Hematopoietic multipotent progenitor cell (in vitro differentiated cells): ENCODE measurements around the gene ELOVL1. TPM values are rescaled to one million over a fixed set of nuclear protein-coding genes. Genes with fewer than 3 reads are reported as not detected.

ENCODE experiments used
- DNase-seq, 3 donors: peaks; one replicate each; pipeline ENCODE4 v3.0.0-alpha.2; 2011 to 2015; ENCODE audit warnings: low read depth in 2 of 3, low spot score in 2 of 3
- total RNA-seq: library from RNA; depleted of rRNA; stranded (reverse); fragments of >200 nt; gene quantifications from one replicate; pipeline ENCODE4 v1.2.3, GENCODE V29; 2012

Gene ELOVL1
- total RNA-seq, 1 donor, result 75.7 TPM

DNA sequence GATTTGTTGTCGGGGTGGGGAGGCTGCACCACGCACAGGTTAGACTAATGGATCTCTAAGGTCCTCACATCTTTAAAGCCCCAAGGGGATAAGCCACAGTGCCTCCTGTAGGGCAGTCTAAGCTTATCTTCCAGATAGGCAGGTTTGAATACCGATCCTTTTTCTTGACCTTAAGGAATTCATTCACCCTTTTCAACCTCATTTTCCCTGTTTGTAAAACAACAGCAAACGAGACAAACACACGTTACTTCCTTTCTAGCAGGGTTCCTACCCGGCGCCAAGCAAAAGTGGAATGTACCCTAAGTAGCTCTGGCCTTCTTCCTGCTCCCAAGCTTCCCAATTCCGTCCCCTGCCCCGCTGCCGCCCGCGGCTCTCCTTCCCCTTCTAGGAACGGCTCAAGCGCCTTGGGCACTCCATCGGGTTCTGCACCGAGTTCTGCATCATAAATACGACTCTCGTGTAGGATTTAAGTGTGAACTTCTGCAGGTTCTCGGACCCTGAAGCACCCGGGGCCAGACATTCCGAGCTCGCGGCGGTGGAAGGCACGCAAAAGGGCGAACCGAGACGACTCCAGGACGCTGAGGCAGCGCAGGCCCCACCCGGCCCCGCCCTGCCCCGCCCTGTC lies 9.6 kb downstream of the ELOVL1 start:
- peak in 1 of 3 donors; percentile 69 for DNase-seq

DNA sequence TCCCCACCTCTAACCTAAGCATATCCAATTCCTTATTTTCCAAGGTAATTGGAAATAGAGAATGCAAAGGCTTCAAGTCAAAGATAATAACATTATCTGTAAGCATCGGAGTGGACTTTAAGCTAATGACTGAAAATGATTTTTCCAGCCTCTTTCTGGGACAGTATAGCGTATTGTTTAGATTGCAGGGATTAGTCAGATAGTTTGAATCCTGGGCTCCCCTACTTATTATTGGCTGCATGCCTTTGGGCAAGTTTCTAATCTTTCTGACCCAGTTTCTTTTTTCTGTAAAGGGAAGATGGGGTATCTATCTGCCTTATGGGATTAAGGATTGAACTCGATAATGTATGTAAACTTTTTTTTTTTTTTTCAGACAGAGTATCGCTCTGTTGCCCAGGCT lies 10.6 kb downstream of the ELOVL1 start:
- no peak for DNase-seq

DNA sequence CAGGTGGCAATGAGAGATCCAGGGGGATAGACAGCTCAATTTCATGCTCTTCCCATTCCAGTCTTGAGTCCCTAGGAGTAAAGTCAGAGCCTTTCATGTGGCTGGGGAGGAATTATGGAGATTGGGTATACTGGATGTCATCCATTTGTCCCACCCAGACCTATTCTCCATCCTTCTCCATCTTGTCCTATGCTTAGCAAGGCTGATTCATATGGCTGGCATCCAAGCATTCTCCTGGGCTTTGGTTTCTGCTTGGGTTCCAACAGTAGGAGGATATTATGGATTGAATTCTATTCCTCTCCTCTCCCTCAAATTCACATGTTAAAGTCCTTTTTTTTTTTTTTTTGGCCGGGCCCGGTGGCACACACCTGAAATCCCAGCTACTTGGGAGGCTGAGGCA lies 12.9 kb downstream of the ELOVL1 start:
- DNase-seq, result no peak

DNA sequence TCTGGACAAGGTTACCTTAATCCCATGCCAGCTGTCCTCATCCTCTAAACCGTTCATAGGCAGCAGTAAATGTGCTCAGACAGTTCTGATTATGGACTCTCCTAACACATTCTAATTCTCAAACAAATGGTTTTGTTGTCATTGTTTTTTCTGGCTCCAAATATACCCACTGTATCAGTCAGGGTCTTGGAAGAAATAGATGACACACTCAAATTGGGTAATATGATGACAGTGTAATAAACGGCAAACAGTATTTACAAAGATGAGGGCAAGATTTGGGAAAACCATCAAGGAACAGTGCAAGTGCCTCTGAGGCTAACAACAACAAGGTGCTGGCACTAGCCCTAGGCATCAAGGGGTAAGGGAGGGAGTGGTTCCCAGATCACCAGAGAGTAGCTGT lies 13.3 kb downstream of the ELOVL1 start:
- DNase-seq, result no peak

DNA sequence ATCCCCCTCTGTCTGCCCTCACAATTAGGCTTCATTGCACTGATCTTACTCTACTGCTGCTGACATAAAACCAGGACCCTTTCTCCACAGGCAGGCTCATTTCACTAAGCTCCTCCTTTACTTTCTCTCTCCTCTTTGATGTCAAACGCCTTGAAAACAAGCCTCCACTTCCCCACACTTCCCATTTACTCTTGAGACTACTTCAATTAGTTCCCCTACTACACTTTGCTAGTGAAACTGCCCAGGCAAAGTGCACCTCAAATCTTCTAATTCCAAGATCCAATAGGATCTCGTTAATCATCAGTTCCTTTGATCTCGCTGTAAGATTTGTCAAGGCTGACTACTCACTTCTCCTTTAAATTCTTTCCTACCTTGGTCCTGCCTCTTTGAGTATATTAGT lies 14.9 kb downstream of the ELOVL1 start:
- no peak for DNase-seq

DNA sequence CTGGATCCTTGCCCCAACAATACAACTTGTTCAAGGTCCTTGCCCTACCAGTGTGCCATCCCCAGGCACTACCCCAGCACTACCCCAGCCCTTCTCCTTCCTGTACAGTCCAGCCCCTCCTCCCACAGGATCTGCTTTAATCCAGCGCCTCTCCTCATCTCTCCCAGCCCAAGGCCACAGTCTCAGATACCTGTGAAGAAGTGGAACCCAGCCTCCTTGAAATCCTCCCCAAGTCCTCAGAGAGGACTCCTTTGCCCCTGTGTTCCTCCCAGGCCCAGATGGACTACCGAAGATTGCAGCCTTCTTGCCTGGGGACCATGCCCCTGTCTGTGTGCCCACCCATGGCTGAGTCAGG lies 15.5 kb downstream of the ELOVL1 start:
- DNase-seq, result no peak

DNA sequence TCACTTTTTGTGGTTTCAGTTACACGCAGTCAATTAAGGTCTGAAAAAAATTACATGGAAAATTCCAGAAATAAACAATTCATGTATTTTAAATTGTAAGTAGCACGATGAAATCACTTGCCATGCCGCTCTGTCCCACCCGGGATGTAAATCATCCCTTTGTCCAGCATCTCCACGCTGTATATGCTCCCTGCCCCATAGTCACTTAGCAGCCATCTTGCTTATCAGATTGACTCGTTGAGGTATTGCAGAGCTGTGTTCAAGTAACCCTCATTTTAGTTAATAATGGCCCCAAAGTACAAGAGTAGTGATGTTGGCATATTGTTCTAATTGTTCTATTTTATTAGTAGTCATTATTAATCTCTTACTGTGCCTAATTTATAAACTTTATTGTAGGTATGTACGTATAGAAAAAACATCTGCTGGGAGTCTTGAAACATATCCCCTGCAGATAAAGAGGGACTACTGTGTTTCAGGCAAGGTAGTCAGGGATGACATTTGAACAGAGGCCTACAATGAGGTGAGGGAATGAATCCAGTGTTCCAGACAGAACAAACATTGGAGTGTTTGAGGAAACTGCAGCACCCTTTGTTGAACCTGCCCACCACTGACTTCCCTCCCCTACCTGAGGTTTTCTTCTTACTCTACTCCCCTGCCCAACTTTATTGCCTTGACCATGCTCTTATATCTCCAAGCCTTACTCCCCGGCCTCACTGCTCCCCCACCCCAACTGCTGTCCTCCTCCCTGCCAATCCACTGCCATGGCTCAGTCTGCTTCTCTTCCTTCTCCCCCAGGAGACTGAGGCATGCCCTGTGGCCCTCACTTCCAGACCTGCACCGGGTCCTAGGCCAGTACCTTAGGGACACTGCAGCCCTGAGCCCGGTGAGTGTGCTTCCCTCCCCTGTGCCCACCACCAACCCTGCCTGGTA lies 16.1 kb downstream of the ELOVL1 start:
- DNase-seq, result no peak

DNA sequence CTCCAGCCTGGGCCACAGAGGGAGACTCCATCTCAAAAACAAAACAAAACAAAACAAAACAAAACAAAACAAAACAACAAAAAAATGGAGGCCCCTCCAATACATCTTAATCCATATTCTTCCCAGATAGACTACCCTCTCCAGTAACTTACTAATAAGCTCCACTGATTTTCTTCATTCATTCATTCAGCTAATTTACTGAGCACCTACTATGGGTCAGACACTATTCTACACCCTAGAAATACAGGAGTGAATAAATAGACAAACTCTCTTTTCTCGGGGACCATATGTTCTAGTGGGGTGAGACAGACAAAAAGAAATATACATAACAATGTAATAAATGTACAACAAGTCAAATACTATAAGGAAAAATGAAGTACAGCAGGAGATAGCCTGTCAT lies 16.8 kb downstream of the ELOVL1 start:
- DNase-seq, result no peak

DNA sequence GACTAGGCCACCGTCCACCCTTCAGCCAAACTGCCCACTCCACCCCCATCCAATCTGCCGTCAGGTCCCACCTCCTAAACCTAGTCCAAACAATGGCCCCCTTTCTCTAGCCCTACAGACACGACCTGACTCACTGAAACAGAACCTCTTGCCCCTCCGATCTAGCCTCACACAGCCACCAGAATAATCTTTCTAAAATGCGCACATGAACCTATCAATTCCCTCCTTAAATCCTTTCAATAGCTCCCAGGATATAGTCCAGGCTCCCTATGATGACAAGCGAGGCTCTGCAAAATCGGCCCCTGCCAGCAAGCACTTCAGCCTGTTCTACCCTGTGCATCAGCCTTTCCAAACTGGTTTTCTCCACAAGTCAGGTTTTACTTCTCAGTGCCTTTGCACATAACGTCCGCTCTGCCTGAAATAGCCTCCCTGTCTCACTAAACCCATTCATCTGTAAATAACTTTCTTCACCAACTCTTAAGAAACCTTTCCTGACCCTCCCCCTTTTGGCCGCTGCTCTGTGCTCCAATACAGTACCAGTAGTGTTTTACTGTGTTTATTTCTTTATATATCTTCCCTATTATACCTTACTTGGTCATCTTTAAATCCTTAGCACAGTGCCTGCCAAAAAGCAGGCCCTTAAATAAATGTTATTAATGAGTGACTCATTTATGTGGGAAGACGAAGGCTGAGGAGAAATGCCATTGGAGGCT lies 18.1 kb downstream of the ELOVL1 start:
- DNase-seq, result no peak

DNA sequence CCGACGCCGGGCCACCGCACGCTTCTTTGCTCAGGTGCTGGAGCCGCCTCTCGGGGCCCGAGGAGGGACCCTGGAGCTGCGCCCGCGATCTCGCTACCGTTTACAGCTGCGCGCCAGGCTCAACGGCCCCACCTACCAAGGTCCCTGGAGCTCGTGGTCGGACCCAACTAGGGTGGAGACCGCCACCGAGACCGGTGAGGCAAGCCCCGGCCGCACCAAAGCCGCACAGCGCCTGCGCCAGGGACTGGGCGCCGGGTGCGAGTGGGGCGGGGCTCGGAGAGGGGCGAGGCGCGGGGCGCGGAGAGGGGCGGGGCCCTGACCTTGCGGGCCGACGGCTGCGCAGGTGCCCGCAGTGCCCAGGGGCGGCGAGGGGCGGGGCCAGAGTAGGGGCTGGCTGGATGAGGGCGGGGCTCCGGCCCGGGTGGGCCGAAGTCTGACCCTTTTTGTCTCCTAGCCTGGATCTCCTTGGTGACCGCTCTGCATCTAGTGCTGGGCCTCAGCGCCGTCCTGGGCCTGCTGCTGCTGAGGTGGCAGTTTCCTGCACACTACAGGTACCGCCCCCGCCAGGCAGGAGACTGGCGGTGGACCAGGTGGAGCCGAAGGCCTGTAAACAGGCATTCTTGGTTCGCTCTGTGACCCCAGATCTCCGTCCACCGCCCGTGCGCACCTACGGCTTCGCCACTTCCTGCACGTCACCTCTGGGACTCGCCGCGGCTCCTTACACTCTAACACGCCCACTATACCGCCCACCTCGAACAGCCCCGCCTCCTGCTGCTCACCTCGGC lies 18.8 kb downstream of the ELOVL1 start:
- peak in 2 of 3 donors; percentile 28 to 39 for DNase-seq

DNA sequence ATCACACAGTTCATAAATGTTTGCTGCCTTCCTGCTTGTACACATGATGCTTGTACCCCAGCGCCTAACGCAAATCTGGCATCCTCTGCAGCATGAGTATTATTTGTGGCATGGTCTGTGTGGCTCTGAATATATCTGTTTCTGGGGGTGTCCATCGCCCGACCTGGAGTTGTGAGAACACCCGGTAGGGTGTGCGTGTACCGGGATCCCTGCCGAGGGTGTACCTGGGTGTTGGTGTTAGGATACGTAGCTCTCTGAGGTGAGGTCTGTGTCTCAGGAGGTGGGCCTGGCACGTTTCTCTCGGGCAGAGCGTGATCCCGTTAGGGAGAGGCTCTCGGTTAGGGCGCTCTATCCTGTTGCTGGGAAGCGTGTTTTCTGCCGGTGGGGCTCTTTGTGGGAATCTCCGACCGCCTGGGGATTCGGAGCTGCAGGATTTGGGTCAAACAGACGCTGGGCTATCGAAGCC lies 19.4 kb downstream of the ELOVL1 start:
- DNase-seq, result no peak

DNA sequence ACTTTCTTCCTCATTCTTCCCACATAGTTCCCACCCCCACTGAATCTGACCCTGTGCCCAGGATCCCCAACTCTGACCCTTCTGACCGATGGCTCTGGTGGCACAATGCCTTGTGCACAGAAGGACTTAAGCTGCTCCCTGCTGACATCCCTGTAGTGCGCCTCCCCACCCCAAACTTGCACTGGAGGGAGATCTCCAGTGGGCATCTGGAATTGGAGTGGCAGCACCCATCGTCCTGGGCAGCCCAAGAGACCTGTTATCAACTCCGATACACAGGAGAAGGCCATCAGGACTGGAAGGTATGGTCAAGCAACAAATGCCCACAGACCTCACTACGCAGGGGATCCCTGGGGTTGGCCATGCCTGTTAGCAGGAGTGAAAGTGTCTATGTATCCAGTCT lies 21.2 kb downstream of the ELOVL1 start:
- DNase-seq, result no peak

DNA sequence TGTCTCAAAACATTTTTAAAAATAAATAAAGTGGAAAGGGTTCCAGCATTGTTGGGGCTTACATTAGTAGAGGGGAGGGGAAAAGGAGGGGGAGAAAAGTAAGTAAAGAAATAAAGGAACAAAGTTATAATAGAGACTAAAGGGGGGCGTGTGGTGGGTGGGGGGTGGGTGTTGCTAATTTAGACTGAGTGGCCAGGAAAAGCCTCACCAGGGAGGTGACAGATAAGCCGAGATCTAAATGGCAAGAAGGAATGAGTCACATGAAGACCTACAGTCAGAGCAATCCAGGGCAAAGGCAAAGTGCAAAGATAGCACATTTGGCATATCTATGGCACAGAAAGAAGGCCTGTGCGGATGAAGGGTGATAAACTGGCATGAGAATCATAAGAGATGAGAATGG lies 22.7 kb downstream of the ELOVL1 start:
- peak in 2 of 3 donors; percentile 67 to 71 for DNase-seq

DNA sequence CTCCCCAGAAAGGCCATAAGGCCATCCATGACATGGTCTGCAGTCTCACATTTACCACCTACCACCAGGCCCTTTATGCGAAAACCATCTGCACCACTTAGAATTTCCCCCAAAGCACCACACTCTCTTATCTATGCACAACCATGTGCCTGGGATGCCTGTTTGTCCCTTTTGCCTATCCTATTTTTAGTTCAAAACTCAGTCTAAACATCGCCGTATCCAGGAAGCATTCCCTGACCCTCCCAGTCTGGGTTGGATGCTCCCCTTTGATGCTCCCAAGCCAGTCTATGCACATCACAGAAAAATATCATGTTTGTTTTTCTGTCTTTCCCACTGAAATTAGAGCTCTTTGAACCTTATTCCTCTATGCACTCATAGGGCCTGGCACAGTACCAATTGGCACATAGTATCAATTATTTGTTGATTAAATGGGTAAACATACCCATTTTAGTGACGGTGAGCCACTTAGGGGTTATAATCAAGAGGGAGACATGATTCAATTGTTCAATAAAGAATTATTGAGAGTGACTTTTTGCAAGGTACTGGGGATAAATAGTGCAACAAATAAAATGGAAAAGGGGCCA lies 23.5 kb downstream of the ELOVL1 start:
- DNase-seq, result no peak

DNA sequence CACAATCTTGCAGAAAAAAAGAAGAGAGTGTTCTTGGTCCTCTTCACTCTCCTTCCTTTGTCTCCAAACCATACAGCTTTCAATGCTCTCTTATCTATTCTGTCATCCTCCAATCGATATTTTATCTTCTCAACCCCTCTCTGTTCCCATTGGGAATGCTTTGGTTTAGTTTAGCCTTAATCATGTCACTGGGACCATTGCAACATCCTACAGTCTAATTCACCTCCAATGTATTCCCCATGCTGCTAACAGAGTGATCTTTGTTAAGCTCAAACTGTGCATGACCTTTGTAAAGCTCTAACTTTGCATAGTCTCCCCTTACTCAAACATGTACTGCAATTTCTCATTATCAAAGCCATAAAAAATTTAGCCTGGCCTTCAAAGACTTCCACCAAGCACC lies 27.3 kb downstream of the ELOVL1 start:
- DNase-seq, result no peak

DNA sequence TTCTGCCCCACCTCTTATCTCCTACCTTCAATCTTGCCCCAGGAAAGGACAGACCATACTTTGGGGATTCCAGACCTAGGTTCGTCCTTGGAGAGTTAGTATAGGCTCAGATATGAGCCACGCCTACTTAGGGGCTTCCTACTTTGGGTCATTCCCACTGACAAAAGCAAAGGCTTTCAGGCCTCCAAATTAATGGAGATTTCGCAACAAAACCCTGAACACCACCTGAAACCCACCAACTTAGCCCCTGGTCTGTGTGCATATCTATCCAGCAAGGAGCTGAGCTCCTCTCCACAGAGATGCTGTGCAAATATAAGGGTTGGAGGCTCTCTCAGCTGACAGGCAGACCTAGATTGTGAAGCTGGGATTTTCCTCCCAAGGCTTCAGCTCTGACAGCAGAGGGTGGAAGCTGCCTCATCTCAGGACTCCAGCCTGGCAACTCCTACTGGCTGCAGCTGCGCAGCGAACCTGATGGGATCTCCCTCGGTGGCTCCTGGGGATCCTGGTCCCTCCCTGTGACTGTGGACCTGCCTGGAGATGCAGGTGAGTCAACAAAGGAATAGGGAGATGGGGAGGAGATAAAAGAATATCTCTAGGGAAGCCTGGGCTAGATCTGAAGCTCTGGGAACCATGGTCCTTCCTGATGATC lies 28.1 kb downstream of the ELOVL1 start:
- no peak for DNase-seq

DNA sequence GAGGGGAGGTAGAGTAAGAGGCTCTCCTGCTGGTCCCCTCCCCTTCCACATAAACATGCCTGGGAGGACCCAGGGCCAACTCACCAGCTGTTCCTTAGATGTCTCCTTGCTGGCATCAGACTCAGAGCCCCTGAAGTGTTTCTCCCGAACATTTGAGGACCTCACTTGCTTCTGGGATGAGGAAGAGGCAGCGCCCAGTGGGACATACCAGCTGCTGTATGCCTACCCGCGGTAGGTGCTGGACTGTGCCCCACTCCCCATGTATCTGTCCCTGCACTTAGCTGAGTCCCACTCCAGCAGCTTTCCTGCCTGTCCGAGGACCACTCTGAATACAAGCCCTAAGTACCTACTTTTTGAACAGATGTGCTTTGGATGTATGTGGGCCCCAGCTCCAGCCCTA lies 29.8 kb downstream of the ELOVL1 start:
- no peak for DNase-seq

DNA sequence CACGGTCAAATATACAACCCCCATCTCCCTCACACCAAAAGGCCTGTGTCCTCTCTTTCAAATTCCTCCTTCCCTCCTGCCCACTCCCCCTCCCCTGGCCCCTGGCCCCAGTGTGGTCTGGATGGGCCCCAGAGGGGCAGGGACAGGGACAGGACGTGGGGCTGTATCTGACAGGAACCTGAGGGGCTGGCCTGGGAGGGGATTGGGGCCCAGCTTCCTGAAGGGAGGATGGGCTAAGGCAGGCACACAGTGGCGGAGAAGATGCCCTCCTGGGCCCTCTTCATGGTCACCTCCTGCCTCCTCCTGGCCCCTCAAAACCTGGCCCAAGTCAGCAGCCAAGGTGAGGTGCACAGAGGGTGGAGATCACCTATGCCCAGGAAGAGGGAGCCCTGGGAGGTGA lies 30.2 kb downstream of the ELOVL1 start, which contains the start of gene MPL:
TSS of gene MPL (plus strand) at position 231 of the 400 bp plus-strand sequence. CDS start at position 262, 31 bp downstream.
- peak in 1 of 3 donors; percentile 31 for DNase-seq

DNA sequence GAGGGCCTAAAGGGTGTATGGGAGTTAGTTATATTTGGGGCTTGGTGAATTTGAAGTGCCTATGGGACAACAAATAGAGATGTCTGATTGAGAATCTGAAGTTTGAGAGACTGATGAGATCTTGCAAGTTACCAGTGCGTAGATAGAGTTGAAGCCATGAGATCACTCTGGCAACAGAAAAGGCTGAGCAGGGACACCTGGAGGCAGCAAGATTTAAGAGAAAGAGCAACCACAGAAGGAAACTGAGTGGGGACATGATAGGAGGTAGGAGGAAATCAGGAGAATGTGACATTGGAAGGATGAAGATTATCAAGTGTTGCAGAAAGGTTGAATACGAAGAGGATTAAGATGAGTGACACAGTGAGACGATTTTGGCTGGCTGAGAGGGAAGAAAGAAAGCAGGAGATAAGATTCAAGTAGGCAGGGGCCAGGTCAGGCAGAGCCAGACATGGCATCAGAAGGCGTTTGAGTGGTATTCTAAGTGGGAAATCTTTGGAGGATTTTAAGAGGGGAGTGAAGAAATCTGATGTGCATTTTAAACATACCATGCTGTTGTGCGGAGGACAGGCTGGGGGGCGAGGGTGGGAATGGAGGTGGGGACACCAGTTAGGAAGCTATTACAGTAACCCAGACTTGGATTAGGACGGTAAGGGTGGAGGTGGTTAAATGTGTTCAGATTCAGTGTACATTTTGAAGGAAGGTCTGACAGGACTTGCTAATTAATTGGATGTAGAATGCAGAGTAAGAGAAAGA lies 33.2 kb downstream of the ELOVL1 start:
- peak in 1 of 3 donors; percentile 21 for DNase-seq
